ENCODE results near the gene INHBA.

The INHBA gene

DNA sequence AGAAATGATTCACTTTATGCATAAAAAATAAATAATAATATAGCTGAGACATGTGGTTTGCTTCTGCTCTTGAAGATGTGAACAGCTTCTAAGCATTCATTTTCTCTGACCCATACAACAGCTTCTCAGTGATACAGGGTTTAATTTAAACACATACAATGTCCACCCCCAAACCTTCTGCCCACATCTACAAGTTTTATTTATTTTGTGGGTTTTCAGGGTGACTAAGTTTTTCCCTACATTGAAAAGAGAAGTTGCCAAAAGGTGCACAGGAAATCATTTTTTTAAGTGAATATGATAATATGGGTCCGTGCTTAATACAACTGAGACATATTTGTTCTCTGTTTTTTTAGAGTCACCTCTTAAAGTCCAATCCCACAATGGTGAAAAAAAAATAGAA, 17.2 kb downstream of the INHBA start:
- no peak for DNase-seq

DNA sequence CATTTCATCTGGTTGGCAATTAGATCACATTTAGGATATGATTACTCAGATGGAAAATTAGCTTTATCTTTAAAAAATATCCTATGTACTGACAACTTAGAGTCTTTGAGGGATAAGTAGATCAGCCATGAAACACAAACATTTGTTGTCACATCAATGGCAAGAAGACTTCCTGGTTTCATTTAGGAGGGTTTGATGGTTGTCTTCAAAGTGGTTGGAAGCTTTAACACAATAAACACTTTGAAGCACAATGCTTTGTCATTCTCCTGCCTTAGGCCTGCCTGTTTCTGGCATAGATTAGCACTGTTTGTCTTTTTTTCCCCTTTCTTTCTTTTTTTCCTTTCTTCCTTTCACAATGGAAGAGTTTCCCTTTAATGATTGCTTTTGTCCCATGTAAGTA, 20.5 kb downstream of the INHBA start:
- DNase-seq = no peak

DNA sequence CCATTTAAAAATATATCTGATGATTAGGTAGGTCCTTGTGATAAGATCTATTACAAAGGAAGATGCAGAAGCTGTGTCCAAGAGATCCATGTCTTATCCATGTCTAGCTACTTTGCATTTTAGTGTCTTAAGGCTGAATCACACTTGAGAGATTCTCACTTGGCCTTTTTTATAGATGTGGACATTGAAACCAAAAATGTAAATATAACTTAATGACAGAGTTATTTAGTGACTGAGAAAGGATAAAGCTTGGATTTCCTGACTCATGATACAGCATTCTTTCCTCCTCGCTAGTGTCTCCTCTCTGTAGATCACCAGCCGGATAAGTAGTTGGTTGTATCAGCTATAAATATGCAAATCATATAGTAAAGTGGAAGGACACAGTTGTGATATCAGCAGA, 23.3 kb downstream of the INHBA start:
- DNase-seq = no peak

DNA sequence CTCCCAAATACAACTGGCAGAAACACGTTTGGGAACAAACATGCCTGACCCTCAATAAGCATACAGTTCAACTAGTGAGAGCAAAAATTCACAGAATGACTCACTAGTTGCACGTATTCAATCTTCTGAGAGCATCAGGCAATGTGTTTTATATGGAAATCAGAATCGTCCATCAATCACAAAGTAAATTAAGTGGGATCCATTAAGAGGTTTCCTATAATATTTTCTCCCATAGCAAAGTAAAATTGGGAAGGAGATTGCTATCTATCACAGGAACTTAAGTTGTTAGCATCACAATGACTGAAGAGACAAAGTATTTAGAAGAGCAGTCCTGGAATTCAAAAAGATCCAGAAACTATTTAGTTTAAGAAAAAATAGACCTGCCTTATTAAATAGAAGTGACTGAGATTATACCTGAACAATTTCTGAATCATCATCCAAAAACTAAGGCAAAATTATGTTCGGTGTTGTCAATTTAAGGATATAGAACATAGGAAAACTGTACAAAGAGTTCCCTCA, 28.3 kb downstream of the INHBA start:
- DNase-seq = no peak

DNA sequence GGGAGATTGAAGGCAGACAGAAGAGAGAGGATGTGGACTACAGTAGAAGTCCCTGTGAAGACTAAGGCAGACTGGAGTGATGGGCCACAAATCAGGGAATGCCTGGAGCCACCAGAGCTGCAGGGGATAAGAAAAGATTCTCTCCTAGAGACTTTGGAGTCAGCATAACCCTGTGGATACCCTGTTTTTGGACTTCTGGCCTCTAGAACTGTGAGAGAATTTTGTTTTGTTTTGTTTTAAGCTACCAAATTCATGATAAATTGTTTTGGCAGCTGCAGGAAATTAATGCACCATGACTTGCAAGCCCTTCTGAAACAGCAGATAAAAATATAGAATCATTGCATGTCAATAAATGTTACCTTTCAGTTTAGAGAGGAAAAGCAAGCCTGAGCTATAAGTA, 41.3 kb downstream of the INHBA start:
- no peak for DNase-seq

DNA sequence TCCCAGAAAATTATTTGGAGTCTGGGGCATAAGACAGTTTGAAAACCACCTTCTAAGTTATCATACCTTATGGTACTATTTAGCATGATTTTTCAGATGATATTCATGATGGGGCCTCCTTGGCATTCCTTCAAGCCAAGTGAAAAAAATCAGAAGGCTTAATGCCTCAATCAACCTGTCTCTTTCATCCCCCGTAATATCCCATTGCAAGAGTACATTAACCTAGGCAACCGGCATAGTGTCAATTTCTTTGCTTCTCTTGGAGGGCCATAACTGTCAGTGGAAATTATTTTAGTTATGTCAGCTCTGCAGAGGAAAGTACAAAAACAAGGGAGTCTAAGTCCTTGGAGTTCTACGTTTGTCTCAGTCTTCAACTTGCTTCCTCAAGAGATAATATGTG, 43.4 kb downstream of the INHBA start:
- DNase-seq = no peak

DNA sequence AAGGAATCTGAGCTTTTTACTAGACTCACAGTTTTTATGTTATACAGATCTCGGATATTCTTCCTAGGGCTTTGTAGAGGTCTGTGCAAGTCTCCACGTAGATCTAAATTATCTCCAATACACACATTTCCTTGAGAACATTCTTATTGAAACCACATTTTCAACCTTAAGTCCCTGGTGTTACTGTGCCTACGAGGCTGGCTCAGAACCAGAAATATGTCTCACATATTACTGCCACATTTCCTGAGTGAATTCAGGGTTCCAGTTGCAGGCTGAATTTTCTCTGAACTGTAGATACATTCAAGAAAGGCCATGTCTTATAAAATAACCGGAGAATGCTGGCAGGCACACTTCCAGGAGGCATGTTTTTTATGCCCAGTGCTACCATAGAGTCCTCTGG, 46.5 kb downstream of the INHBA start:
- DNase-seq = no peak

DNA sequence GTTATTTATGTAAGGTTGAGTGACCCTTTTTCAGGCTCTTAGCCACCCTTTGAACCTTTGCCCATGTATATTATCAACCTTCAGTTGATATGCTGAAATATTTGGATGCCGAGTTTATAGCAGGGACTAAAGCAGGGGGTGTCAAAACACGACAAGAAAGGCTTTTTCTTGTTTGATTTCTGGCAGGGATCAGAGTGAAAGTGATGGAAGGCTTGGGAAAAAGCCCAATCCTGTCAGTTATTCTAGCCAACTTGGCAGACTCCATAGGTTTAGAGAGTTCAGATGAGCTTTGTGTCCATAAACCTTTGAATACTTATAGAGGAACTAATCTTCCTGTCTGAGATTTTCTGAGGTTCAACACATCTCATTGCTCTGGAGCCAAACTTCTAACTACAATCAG, 47.5 kb downstream of the INHBA start:
- no peak for DNase-seq

DNA sequence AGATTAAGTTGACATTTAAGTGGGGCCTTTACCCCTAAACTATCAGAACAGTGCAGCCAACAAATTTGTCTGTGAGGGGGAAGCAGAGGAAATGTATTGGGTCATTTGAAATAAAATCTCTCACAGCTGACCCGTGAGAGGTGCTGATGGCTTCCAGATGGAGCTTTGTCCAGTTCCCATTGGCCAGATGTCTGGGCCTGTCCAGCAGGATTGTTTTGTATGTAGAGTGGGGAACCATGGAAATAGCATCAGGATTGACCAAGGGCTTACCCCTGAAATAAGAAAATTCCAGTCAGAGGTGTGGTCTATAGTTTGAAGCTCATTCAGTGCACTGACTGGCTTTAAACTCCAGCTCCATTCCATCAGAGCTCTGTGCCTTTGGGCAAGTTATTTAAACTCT, 50.6 kb downstream of the INHBA start:
- no peak for DNase-seq

DNA sequence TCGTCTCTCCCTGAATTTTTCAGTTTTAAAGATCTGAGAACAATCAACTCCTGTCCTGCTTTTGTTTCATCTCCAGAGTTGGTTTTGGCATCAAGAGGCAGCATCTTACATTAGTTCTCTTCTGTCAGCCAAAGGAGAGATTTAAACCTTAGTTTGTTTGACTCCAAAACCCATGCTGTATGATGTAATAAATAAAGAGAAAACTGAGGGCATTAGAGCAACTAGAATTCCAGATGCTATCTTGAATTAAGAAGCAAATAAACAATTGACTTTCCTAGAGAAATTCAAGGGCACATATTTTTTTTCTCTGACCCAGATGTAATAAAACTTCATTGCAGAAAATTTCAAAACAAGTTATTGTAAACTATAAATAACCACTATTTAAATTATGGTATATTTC, 54.4 kb downstream of the INHBA start:
- no peak for DNase-seq

DNA sequence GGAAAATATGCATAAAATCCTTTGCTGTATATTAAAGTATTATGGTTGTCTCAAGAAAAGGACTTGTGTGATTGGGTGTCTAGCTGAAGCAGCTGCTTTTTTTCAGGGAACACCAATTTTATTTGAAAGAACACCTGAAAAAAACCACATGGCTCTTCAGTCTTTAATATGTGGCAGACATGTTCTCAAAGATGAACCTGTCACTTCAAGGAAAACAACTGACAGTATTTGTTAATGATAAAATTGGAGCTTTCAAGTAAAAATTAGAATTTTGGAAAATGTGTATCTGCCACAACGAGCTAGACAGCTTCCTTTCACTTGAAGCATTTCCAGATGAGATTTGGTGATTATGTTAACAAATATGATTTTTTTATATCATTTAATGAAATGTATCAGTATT, 59.3 kb downstream of the INHBA start:
- no peak for DNase-seq

DNA sequence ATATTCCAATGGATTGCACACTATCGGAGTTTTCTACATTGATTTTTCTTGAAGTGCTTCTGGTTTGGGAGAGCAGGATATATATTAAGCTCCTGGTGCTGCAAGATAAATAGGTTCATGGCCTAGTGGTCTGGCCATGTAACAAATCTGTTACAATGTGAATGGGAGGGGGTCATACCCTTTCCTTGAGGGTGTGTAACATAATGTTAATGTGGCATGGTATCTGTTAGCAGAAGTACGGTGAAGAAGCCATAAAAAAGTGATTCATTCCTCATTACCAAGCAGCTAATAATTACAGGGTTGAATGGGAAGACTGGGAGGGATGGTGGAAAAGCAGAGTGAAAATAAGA, 61.2 kb downstream of the INHBA start:
- DNase-seq = no peak

DNA sequence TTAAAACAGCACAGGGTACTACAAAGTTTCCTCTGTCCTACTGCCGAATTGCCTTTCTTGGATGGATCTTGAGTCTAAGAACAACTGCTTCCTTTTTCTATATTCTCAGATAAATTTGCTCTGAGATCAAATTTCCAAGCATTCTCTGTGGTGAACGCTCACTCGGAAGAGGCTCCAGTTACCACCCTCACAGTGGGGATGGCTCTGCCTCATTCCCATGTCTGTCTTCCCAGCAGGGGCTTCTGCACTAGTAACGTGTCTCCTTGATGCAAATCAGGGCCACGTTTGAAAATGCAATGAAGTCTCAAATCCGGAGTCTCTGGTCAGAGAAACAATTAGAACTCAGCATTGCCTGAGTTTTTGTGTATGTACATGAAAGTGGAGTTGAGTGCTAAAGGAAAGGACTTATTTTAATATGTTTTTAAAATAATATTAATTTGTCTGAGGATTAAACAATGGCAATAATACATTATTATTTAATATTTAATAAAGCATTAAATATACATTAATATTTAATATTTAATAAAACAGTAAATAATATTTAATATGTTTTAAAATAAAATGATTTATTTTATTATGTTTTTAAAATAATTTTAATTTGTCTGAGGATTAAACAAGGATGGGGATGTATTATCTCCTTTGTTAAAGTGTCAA, 61.8 kb downstream of the INHBA start:
- DNase-seq = no peak

DNA sequence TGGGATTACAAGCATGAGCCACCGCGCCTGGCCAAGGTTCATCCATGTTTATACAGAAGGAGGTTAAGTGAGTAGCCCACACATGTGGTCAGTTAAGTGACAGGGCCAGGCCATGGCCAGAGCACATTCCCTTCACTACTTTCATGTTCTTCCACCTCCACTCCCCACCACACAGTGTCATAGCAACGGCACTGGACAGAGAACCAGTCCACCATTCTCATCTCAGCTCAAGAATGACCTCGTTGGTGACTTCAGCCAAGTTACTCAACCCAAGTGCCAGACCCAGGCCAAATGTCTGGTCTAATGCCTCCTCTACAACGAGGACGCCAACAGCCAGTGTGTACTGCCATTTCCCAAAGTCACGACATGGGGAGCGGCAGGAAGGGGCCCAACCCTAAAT, 62.4 kb downstream of the INHBA start:
- DNase-seq = no peak

DNA sequence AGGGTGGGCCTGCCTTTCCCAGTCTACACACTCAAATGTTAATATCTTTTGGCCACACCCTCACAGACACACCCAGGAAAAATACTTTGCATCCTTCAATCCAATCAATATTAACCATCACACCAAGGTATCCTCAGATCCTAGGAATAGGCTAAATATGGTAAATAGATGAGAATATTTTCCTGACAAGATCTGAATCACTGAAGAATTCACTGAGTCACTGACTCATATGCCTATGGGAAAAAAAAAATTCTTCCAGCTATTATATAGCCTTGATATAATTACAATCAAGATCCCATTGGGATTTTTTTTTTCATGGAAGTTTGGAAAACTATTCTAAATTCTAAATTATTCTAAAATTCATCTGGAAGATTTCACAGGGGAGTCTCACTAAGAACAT, 65.8 kb downstream of the INHBA start:
- DNase-seq = no peak

Measured in NCI-H774 (cell line).